ENCODE data around the gene WAPL.
"Not testable (repeated sequence)": the region's sequence is repeated elsewhere in the genome, so short reads cannot be mapped to it uniquely, and the experiment has no call there.

WAPL gene

DNA sequence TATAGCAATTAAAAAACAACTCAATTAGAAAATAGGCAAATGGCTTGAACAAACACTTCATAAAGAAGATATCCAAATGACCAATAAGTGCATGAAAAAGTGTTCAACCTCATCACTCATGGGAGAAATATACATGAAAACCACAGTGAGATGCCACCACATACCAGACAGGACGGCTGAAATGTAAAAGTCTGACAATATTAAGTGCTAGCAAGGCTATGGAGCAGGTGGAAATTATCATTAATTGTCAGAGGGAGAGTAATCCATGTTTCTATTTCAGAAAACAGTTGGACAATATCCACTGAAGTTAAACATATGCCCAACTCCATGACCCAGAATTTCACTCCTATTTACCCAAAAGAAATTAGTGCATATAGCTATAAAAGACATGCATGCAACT is 112.4 kb downstream of the WAPL start:
- DNase-seq, result no peak

DNA sequence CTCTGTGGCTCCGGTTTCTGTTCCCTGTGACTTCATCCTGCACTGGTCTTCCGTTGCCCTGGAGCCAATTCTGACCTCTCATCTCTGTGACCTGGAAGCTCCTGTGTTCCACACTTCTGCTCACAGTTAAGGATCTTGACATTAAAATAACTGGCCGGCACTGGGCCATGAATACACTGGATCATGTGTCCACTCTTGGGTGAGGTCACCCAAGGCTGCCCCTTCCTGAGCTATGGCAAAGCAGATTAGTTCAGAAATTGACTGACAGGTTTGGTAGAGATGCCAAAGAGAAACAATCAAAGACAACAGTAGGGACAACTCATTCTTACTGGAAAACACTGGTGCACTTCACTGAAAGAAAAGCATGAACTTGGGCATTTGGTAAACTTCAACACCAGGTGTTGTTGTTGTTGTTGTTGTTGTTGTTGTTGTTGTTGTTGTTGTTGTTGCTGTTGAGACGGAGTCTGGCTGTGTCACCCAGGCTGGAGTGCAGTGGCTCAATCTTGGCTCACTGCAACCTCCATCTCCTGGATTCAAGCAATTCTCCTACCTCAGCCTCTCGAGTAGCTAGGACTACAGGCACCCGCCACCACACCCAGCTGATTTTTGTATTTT is 118.3 kb downstream of the WAPL start:
- no peak for DNase-seq

DNA sequence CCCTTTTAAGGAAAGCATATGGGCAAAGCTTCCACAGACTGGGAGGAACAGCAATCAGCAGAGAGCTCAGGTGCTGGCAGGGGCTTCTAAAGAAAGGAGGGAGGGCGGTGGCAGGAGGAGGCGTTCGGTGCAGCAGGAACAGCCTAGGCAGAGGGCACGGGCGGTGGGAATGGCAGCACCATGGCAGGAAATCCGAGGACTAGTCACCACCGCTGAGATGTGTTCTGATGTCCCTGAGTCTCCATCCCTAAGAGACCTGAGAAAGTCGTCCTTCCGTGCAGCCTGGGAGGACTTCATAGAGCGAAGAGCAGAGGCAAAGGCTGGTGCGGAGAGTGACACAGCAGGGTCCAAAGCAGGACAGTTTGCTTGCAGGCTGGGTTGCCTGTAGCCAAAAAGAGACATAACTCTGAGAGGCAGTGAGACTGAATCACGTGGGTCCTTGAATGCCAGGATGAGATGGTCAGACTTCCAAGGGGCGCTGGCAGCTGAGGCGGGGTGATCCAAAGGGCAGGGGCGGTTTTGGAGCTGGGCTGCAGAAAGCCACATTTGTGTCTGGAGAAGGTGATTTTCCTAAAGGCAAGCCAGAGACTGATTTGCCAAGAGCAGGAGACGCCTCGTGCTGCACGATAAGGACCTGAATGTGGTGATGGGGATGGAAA is 119.2 kb downstream of the WAPL start:
- DNase-seq, result no peak

DNA sequence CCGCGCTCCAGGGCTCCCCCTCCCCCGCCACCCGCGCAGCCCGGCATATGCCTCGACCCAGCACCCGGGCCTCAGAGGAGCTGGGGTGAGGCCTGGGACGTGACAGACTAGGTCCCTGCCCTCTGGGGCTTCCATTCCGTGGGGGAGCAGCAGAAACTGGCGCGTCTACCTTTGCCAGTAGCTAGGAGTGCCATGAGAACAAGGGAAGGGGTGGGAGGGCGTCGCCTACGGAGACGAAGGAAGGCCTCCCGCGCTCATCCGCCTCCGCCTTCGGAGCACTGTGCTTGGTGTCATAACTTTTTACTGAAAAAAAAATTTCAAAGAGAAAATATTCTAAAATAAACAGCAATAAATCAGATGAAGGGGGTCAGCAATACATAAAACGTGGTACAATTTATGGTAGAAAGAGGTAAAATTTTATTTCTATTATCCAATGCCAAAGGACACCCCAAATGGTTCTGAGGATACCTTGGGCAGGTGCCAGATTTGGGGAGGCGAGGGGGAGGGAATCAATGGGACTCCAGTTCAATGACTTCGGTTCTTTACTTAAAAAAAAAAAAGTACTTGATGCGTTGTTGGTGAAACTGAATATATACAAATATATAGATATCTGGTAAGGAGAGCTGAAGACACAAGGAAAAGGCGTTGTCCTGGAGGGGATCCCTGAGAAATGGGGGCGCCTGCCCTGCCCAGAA is 119.9 kb downstream of the WAPL start:
- no peak for DNase-seq

DNA sequence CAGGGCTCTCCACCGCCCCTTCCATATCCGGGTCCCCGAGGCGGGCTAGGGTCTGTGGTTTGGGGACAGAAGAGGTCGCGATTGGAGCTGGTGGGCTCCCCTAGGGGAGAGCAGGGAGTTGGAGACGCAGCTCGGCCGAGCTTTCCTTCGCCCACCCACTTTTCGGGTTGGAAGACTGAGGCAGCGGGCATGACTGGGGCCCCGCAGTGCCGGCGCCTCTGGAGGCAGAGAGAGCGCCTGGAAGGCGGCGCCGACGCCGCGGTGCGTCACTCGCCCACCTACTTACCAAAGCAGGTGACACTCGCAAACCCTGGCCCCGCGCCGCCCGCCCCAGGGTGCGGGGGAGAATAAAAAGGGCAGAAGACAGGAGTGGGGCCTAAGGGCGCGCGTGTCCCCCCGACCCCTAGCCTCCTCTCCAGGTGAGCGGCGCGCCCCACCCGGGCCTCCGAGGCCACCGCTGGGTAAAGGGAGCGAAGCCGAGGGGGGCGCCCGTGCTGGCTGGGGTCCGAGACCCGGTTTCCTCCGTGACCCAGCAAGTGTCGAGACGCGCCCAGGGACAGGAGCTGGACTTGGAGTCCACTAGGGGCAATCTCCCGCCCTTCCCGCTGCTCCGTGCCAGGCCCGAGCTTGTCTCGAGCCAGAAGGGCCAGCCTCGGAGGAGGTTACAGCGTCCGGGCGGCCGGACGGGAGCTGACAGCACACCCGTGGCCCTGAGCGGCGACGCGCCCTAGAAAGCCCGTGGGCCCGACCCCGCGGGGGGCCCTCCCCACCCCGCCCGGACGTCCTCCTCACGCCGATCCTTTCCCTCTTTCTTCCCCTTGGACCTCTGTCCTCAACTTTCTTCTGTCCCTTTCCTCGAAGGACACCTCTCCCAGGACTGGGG is 120.6 kb downstream of the WAPL start:
- DNase-seq, result peak; percentile 53

DNA sequence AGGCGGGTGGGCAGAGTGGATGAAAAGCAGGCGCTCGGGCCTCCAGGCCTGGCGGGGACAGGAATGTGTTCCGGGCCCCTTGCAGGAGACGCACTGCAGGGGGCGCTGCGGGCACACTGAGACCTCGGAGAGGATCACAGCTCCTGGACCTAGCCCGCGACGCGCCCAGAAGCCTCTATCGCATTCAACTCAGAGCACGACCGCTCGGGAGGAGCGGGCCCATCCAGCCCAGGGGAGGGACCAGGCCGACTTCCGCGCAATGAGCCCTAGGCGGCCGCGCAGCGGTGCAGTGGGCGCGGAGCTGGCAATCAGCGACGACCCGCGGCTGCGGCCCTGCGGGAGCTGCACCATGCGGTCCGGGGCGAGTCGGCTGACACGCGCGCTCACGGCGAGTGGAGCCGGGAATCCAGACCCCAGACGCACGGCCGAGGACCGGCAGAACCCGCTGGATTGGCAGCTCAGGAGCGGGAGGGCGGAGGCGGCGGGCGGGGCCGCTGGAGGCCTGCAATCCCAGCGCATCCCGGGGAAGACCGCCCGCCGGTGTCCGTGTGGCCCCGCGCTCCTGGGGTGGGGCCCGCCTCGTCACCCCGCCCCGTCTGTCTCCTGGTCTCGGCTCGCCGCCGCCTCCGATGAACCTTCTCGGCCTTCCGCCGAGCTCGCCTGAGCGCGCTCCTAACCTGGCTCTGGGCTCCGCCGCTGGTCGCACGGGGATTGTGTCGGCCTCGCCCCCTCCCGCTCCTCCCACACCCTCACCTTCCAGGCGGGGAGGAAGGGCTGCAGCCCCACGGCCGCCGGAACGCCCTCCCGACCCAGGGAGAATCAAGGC is 121.5 kb downstream of the WAPL start:
- DNase-seq, result peak; percentile 72

DNA sequence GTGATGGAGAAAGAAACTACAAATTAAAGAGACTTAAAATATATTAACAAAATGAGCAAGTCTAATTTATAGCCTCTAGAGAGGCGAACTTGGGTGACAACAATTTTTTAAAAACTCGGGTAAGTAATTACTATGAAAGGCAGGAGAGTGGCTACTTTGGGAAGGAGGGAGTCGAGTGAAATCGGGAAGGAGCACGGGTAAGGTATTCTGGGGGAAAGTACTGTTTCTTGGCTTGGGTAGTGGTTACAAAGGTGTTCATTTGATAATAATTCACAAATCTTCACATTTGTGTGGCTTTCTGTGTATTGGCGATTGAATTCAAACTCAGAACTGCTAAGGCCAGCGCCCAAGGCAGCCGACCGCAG is 122.1 kb downstream of the WAPL start:
- no peak for DNase-seq

DNA sequence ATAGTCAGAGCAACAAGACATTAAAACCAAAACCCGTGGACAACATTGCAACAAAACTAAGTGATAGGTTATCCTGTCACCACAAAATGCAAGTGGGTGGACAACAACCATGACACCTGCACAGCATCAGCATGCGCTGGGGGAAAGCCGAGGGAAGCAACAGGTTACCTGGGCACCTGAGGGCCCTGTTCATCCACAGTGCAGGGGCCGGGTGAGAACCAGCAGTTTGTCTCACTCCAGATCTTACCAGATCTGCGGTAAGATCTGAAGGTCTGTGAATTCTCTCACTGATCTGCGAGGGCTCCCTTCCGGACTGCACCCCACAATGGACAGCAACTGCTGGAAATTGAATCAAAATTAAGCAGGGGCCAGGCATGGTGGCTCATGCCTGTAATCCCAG is 124.5 kb downstream of the WAPL start:
- no peak for DNase-seq

DNA sequence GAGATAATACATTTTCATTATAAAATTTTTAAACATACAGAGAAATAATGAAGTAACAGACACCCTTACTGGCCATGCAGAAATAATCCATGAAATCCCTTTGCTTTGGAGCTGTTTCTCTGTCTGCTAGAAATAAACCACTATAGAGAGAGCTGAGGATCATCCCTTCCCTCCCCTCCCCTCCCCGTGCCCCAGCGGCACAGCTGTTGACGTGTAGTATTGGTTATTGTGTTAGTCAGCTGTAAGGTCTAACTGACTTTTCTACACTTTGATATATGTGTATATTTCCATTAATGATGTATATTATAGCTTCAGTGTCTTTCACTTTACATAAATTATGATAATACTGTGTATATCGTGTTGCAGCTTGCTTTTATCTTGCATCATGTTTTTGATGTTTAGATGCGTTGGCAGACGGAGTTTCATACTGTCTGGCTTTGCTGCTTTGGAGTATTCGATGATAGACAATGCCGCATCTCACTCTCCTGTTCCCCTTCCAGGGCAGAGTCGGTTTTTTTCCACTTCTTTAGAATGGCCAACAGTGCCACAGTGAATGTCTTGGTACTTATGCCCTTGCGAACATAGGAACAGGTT is 127.6 kb downstream of the WAPL start:
- no peak for DNase-seq

DNA sequence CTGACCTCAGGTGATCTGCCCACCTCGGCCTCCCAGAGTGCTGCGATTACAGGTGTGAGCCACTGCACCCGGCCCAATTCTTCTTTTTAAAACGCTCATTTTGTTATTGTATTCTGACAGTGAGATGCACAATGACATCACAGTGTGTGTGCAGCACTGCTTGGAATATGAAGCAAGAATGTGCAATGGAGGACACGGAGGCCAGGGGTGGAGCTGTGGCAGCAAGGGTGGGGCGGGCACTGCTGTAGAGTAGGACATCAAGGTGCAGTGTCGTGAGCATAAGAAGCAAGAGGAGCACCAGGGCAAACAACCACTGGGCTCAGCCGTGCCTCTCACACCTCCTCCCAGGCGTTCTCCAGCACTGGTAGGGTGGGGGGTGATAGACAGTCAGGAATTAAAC is 128.2 kb downstream of the WAPL start:
- no peak for DNase-seq

DNA sequence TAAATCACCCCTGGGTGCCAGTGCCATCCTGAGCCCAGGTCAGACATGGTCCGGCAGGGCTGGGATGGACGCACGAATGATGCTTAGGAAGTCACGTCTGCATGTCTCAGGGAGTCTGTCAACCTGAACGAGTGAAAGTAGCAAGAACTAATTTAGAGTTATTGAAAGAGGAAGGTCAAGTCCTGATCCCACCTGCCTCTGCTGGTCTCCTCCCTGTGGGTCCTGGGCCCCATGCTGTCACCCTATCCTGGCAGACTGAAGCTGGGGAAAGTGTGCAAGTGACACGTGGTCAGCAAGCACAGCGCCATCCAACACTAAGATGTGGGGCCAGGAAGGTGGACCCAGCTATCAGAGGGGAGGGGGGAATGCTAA is 128.9 kb downstream of the WAPL start:
- no peak for DNase-seq

DNA sequence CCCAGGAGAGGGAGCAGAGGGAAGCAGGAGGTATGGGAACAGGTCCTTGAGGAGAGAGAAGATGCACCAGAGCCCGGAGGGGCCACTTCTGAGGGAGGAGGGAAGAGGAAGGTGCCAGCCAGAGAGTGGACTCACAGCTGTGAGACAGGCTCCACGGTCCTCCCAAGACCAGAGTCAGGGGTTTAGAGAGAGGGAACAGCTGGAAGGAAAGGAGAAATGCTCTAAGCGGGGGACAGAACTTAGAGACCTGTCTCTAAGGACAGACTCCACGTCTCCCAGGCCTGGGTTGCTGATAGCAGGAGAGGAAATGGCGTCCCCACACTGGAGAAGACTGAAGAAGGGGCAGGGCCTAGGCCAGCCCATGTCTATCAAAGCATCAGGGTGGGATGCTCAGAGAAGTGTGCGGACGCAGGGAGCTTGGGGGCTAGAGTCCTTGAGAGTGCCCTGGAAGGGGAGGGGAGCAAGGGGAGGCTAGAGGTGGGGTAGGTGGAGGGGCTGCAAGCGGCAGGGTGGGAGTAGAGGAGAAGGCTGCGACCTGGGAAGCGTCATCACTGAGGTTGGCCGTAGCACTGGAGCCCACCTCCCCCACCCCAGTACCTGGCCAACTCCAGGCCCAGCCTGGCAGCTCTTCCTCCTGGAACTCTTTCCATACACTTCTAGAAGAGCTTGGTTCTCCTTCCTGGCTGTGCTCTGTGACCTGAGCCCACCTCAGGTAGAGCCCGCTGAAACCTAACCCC is 129.4 kb downstream of the WAPL start:
- DNase-seq, result no peak

DNA sequence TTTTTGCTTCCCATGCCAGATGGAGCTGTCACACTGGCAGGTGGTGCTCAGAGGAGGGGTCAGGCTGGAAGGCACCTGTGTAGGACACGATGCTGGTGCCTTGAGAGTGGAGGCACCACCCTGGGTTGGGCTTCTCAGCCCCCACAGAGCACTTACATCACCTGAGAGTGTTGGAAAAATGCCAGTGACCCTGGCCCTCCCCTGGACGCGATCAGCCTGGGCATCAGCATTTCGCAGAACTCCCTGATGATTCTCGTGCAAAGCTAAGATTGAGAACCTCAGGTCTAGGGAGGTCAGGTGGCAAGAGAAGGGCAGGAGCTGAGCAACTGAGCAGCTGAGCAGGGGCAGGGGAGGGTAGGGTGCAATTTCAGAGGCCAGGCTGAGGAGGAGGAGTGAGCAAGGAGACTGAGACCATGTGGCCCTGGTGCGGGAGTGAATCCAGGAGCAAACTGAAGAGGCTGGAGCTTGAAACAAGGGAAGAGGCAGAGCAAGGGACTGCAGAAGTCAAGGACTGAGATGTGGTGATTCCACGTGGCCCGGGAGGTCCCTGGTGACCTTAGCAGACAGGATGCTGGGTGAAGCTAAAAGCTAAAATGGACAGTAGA is 130.3 kb downstream of the WAPL start:
- DNase-seq, result no peak

DNA sequence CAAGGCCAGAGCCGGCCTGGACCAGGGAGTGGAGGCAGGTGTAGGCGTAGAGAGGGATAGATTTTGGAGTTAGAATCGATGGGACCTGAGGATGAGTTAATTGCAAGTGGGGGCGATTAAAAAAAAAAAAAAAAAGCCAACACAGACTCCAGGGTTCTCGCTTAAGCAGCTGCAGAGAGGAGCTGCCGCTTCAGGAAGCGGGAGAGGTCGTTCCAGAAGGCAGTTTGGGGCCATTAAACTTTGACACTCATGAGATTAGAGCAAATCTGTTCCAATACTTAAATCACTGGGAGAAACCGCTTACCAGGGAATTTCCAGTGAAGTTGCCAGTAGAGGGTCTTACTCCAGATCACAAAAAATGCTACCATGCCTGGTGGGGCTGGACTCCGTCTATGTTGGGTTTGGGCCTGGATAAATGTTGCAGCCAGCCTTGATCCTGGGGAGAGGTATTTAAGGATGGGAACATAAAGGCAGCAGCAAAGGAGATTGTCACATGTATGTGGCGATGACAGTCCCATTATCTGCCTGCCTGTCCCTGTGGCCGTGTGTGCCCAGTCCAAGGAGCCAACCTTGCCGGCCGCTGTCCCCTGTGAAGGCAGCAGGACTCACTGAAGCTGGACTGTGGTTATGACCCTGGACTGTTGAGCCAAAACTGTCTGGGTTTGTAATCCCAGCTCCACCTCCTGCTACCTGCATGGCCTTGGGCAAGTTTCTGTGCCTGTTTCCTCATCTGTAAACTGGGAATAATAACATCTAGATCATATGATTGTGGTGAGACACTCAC is 131.1 kb downstream of the WAPL start:
- DNase-seq, result no peak

DNA sequence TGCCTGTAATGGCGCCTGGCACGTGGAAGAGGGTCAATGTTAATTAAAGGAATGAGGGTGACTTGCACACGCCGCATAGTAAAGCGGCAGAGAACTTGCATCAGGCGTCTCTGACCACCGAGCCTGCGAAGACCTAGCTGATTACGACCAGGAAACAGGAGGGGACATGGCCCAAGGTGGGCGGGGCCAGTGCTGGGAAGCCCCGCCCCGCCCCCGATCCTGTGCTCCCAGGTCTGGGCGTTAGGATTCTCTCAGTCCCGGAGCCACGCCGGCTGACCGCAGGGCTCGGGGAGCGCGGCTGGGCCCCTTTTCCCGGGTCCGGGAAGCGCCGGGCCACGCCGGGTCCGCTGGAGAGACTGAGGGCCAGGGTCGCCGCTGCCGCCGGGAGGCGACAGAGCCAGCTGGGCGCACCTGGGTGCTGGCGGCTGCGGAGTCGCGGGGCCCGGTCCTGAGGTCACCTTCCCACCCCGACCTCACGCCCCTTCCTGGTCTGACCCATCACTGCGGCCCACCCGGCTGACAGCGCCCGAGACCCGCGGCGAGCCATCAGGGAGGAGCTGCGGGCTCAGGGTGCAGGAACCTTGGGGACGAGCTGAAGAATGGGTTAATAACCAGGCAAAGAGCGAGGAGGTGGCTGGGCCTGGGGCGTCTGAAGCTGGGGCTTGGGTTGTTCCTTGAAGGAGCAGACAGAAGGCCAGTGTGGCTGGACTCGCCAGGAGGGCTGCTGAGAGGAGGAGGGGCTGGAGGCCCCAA is 132.0 kb downstream of the WAPL start:
- DNase-seq, result no peak

DNA sequence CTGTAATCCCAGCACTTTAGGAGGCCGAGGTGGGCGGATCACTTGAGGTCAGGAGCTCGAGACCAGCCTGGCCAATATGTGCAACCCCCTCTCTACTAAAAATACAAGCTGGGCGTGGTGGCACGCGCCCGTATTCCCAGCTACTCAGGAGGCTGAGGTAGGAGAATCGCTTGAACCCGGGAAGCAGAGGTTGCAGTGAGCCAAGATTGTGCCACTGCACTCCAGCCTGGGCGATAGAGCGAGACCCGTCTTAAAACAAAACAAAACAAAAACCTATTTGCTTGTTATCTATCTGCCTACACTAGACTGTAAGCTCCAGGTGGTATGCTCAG is 132.5 kb downstream of the WAPL start:
- DNase-seq, result not testable (repeated sequence)

DNA sequence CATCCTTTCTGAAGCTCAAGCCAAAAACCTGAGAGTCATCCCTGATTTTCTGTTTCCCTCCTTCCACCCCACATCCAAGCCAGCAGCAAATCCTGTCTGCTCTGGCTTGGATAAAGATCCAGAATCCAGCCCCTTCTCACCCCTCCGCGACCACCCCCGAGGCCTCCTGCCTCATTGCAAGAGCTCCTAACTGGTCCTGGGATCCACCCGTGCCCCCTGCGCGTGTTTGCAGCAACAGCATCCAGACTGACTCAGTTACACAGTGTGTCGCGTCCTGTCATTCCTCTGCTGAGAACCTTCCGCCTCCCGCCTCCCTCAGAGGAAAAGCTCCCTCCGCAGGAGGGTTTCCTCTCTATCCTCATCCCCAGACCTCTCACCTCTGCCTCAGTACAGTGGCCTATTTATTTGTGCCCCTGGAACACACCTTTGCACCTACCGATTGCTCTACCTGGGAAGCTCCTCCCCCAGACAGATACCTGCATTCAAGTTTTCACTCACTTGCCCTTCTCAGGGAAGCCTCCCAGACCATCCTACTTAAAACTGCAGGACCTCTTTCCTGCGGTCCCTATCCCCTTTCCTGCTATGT is 133.4 kb downstream of the WAPL start:
- DNase-seq, result no peak

DNA sequence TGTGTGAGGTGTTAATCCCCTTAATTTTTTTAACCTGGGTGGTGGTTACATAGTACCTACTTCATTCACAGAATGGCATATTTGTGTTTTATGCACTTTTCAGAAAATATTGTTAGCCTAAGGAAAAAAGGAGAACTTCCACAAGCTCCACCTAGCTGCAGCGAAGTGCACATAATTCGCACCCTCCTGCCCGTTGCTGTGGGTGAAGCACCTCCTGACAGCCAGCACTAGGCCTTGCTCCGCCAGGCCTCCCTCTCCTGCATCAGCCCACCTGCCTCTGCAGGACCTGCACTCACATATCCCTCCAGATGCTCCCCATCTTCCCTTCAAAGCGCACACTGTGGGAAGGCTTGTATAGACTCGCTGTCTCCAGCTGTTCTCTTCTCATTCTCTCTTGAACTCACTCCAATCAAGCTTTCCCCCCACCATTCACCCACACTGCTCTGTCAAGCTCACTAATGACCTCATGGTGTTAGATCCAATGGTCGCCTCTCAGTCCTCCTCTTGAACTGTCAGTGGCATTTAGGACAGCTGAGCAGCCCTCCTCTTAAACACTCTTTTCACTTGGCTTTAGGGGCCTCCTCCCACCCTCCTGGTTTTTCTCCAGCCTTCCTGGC is 134.3 kb downstream of the WAPL start:
- DNase-seq, result no peak

DNA sequence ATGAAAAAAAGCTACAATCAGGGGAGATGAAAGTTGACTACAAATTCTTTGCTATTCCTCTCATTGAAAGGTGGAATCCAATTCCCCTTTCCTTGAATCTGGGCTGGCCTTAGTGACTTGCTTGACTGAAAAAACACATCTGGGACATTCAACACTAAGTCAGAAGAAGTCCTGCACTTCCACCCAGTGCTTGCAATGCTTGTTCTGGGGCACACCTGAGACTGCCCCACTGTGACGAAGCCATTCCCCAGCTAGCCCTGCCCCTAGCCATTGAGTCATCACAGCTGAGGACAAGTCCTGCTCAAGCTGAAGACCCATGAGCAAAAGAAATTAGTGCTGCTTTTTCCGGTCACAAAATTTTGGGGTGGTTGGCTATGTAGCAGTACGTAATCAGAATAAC is 135.8 kb downstream of the WAPL start:
- DNase-seq, result no peak
